GM23338 (cell line): Measurements from ENCODE around the gene MAG. TPM values are rescaled to one million over a fixed set of nuclear protein-coding genes. Genes with fewer than 3 reads are reported as not detected.

Experiments used
- ATAC-seq: fragments of 200-7000 bp; cut with Tn5 transposase; 3 replicates; pipeline ENCODE4 v1.9.1; 2020
- DNase-seq: peaks from one replicate; pipeline ENCODE4 v3.0.0-alpha.2; 2015; ENCODE audit warnings: low spot score
- H2AFZ ChIP-seq: fragments of 200-600 bp; sonication (generic); 2 replicates; pipeline ENCODE4 v1.8.0; 2016; ENCODE audit warnings: antibody characterized with exemption, mild to moderate bottlenecking, moderate library complexity
- H3F3A ChIP-seq: fragments of 200-600 bp; sonication (generic); replicated peaks from 2 replicates; pipeline ENCODE4 v1.8.0; 2017; ENCODE audit warnings: antibody characterized with exemption, mixed run types, low read depth
- H3K27ac ChIP-seq: fragments of 200-600 bp; sonication (generic); 2 replicates; pipeline ENCODE4 v1.6.1; 2016; ENCODE audit warnings: low read depth
- H3K27me3 ChIP-seq: fragments of 200-600 bp; sonication (generic); 2 replicates; pipeline ENCODE4 v1.8.0; 2016; ENCODE audit warnings: mild to moderate bottlenecking, mixed run types, moderate library complexity; ENCODE audit not compliant: insufficient read depth
- H3K36me3 ChIP-seq: fragments of 200-600 bp; sonication (generic); 2 replicates; pipeline ENCODE4 v1.8.0; 2016; ENCODE audit warnings: mild to moderate bottlenecking; ENCODE audit not compliant: insufficient read depth
- H3K4me1 ChIP-seq: fragments of 200-600 bp; sonication (generic); 2 replicates; pipeline ENCODE4 v1.8.0; 2016; ENCODE audit warnings: mild to moderate bottlenecking, moderate library complexity; ENCODE audit not compliant: insufficient read depth
- H3K4me2 ChIP-seq: fragments of 200-600 bp; sonication (generic); 2 replicates; pipeline ENCODE4 v1.7.1; 2017; ENCODE audit warnings: mixed run types
- H3K4me3 ChIP-seq: fragments of 200-600 bp; sonication (generic); 2 replicates; pipeline ENCODE4 v1.6.1; 2016; ENCODE audit warnings: mixed run types
- H3K79me2 ChIP-seq: fragments of 200-600 bp; sonication (generic); replicated peaks from 2 replicates; pipeline ENCODE4 v1.8.0; 2017; ENCODE audit warnings: mild to moderate bottlenecking; ENCODE audit not compliant: insufficient read depth
- H3K9me2 ChIP-seq: fragments of 200-600 bp; sonication (generic); 2 replicates; pipeline ENCODE4 v1.8.0; 2017; ENCODE audit not compliant: insufficient read depth
- H4K20me1 ChIP-seq: fragments of 200-600 bp; sonication (generic); replicated peaks from 2 replicates; pipeline ENCODE4 v1.8.0; 2017; ENCODE audit warnings: mild to moderate bottlenecking; ENCODE audit not compliant: insufficient read depth
- H3K27ac Mint-ChIP-seq: 2 replicates; pipeline ENCODE4 v1.8.0; 2020; ENCODE audit warnings: inconsistent platforms, mild to moderate bottlenecking, moderate library complexity, mixed read lengths
- H3K27me3 Mint-ChIP-seq: 3 replicates; pipeline ENCODE4 v1.8.0; 2022; ENCODE audit warnings: low read depth, mild to moderate bottlenecking, moderate library complexity, mixed read lengths, inconsistent platforms; ENCODE audit not compliant: insufficient read depth, poor library complexity
- H3K36me3 Mint-ChIP-seq: 3 replicates; pipeline ENCODE4 v1.8.0; 2021; ENCODE audit warnings: low read depth, mild to moderate bottlenecking, inconsistent platforms, moderate library complexity, mixed read lengths
- H3K4me1 Mint-ChIP-seq: 3 replicates; pipeline ENCODE4 v1.8.0; 2020; ENCODE audit warnings: mild to moderate bottlenecking, inconsistent platforms, mixed read lengths
- H3K4me3 Mint-ChIP-seq: 3 replicates; pipeline ENCODE4 v1.8.0; 2021; ENCODE audit warnings: moderate library complexity, mild to moderate bottlenecking, inconsistent platforms, mixed read lengths
- H3K9me3 Mint-ChIP-seq: 3 replicates; pipeline ENCODE4 v1.8.0; 2020; ENCODE audit warnings: moderate library complexity, mild to moderate bottlenecking, inconsistent platforms, mixed read lengths
- CREB1 ChIP-seq: fragments of 250-450 bp; sonication (Bioruptor Pico); IDR thresholded peaks from 2 replicates; pipeline ENCODE4 v1.5.0; 2020; ENCODE audit warnings: low read depth, mild to moderate bottlenecking, moderate library complexity
- CTCF ChIP-seq, 2 experiments: fragments of 200-600 bp in 1 of 2; sonication (generic) in 1 of 2; conservative IDR thresholded peaks; 2 replicates each; pipeline versions ENCODE4 v1.5.1 to v1.6.1; 2016 to 2017; ENCODE audit warnings: antibody characterized with exemption in 2 of 2, low read depth in 2 of 2, mild to moderate bottlenecking in 2 of 2, moderate library complexity in 1 of 2
- ETS1 ChIP-seq: IDR thresholded peaks from 2 replicates; pipeline ENCODE4 v1.6.1; 2016; ENCODE audit warnings: antibody characterized with exemption
- EZH2 ChIP-seq: fragments of 200-600 bp; sonication (generic); IDR thresholded peaks from one replicate; pipeline ENCODE4 v1.8.0; 2017; ENCODE audit warnings: antibody characterized with exemption, mild to moderate bottlenecking, low read depth; ENCODE audit not compliant: unreplicated experiment
- EZH2phosphoT487 ChIP-seq: fragments of 200-600 bp; sonication (generic); IDR thresholded peaks from one replicate; pipeline ENCODE4 v1.8.1; 2018; ENCODE audit warnings: antibody characterized with exemption; ENCODE audit not compliant: unreplicated experiment
- JUNB ChIP-seq: IDR thresholded peaks from one replicate; pipeline ENCODE4 v1.6.1; 2016; ENCODE audit warnings: antibody characterized with exemption; ENCODE audit not compliant: unreplicated experiment
- NANOG ChIP-seq: IDR thresholded peaks from 2 replicates; pipeline ENCODE4 v1.6.1; 2016; ENCODE audit warnings: antibody characterized with exemption, borderline replicate concordance
- POLR2AphosphoS5 ChIP-seq: IDR thresholded peaks from 2 replicates; pipeline ENCODE4 v1.6.1; 2016; ENCODE audit warnings: antibody characterized with exemption, low read depth
- STAT1 ChIP-seq: IDR thresholded peaks from one replicate; pipeline ENCODE4 v1.6.1; 2016; ENCODE audit warnings: antibody characterized with exemption; ENCODE audit not compliant: unreplicated experiment
- ZNF114 ChIP-seq: fragments of 250-450 bp; sonication (Bioruptor Pico); IDR thresholded peaks from 2 replicates; pipeline ENCODE4 v1.5.0; 2020; ENCODE audit warnings: mild to moderate bottlenecking, moderate library complexity
- ZNF462 ChIP-seq: fragments of 250-450 bp; sonication (Bioruptor Pico); IDR thresholded peaks from 2 replicates; pipeline ENCODE4 v1.5.0; 2020; ENCODE audit warnings: mild to moderate bottlenecking, moderate library complexity
- polyA plus RNA-seq: library from polyadenylated mRNA; unstranded; fragments of >200 nt; fragmentation: Nextera tagmentation; extraction: Ambion mirVana; gene quantifications from 2 replicates; pipeline ENCODE4 v1.2.1, GENCODE V29; 2016
- total RNA-seq: library from RNA; depleted of rRNA; stranded (reverse); fragments of >200 nt; shearing (Covaris generic); gene quantifications from 2 replicates; pipeline ENCODE4 v1.2.3, GENCODE V29; 2014

MAG gene
- total and polyA plus RNA-seq, 2 experiments from 2014 or later = 0.61 to 1.3 TPM

- TF ChIP-seq ZNF462 (no peak), CREB1 (CRISPR knock-in tag) (no peak), ETS1 (no peak), NANOG (no peak), EZH2phosphoT487 (no peak), STAT1 (no peak), JUNB (no peak), EZH2 (no peak), POLR2AphosphoS5 (no peak)
Measured at GRCh38 chr19:35300339-35300649, 8.3 kb downstream of the MAG start (continued).

GRCh38 chr19:35301961-35302360, 10.0 kb downstream of the MAG start:
- TF ChIP-seq CREB1 (CRISPR knock-in tag) (no peak), ZNF114 (CRISPR knock-in tag) (no peak), CTCF (conservative IDR thresholded peaks at IDR 0.05; ENCODE audit: low read depth in 2 of 2) (no peak)
- Mint-ChIP-seq H3K4me1 (peaks cover 5% of the 10 kb centered on the region; the same call in 2 of the 3 replicates), H3K27me3 (peaks cover 9% of the 10 kb centered on the region), H3K36me3 (no peaks in the 10 kb centered on the region), H3K9me3 (no peaks in the 10 kb centered on the region), H3K27ac (no peak overlapping the region), H3K4me3 (no peak overlapping the region)
- Histone ChIP-seq H4K20me1 (no peaks in the 10 kb centered on the region), H2AFZ (no peak overlapping the region), H3F3A (peaks cover 8% of the 10 kb centered on the region), H3K27me3 (no peaks in the 10 kb centered on the region), H3K4me2 (no peak overlapping the region), H3K36me3 (no peaks in the 10 kb centered on the region), H3K4me1 (no peaks in the 10 kb centered on the region; the same call in 1 of the 2 replicates), H3K27ac (no peak overlapping the region), H3K79me2 (no peaks in the 10 kb centered on the region), H3K9me2 (no peaks in the 10 kb centered on the region), H3K4me3 (no peak overlapping the region)
- DNase-seq (no peak), ATAC-seq (no peak)
